Progenitor cell of endocrine pancreas (in vitro differentiated cells): Measurements from ENCODE around the gene STXBP2. TPM values are rescaled to one million over a fixed set of nuclear protein-coding genes. Genes with fewer than 3 reads are reported as not detected.
A peak's percentile ranks its signal among the peaks of the same experiment; 100 is the strongest.

Experiments used
- DNase-seq: peaks from one replicate; pipeline ENCODE4 v3.0.0; 2021; ENCODE audit warnings: low spot score; ENCODE audit not compliant: unreplicated experiment
- H3K27ac Mint-ChIP-seq: 2 replicates; pipeline ENCODE4 v1.8.0; 2021; ENCODE audit warnings: mild to moderate bottlenecking, moderate library complexity, mixed read lengths
- H3K27me3 Mint-ChIP-seq: 2 replicates; pipeline ENCODE4 v1.8.0; 2021; ENCODE audit warnings: mixed read lengths
- H3K36me3 Mint-ChIP-seq: 2 replicates; pipeline ENCODE4 v1.8.0; 2022; ENCODE audit warnings: mixed read lengths; ENCODE audit not compliant: insufficient read depth
- H3K4me1 Mint-ChIP-seq: 2 replicates; pipeline ENCODE4 v1.8.0; 2021; ENCODE audit warnings: low read depth, mixed read lengths
- H3K4me3 Mint-ChIP-seq: 2 replicates; pipeline ENCODE4 v1.8.0; 2021; ENCODE audit warnings: low read depth, mild to moderate bottlenecking, moderate library complexity, mixed read lengths
- H3K9me3 Mint-ChIP-seq: 2 replicates; pipeline ENCODE4 v1.8.0; 2021; ENCODE audit warnings: low read depth, mixed read lengths
- total RNA-seq: library from RNA; stranded (reverse); gene quantifications from 2 replicates; pipeline ENCODE4 v1.2.1, GENCODE V29; 2021
- TF ChIP-seq, protein P1 (sequence below): fragments of 200-600 bp; sonication (generic); IDR thresholded peaks from one replicate; pipeline ENCODE4 v1.5.0; 2021; ENCODE audit warnings: antibody characterized with exemption, mild to moderate bottlenecking; ENCODE audit not compliant: unreplicated experiment

The STXBP2 gene
- total RNA-seq, 1 donor from 2014 or later = 141 TPM

DNA sequence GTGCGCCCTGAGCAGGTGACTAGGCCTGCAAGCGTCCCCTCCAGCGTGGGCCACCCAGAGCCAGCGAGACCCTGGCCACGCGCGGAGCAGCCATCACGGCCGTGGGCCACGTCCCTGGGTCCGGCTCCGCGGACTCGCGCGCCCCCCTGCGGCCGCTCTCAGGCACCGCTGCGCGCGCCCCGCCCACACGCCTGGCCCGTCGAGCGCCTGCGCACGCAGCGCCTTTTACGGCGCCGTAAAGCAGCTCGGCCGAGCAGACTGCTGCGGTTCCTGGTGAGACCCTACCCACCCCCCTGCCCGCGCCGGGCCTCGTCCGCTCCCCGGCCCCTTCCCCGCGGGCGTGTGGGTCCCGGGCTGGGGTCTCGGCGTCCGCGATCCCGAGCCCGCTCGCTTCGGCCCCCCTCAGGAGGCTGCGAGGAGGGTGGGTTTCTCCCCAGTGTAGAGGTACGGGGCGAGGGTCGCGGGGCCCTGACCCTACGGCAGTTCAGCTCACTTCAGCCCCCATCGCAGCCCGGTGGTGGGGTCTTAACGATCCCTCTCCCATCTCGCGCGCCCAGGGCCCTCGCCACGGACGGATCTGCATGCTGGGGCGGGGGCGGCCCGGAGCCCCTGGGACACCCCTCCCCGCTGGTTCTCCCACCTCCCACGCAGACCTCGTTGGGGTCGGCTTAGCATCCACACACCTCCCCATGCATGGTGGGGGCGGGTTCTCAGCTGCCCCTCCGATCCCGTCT, 43.9 kb downstream of the STXBP2 start, which contains the start of gene TRAPPC5:
Gene TRAPPC5 (plus strand): TSS at position 228 of the 734 bp plus-strand sequence. CDS start 1,421 bp downstream, outside the sequence.
- DNase-seq = peak; percentile 87
- peaks cover 30% of the 10 kb centered on the region for H3K27me3 Mint-ChIP-seq
- H3K36me3 Mint-ChIP-seq = peaks cover 3% of the 10 kb centered on the region
- TF ChIP-seq, protein P1, sequence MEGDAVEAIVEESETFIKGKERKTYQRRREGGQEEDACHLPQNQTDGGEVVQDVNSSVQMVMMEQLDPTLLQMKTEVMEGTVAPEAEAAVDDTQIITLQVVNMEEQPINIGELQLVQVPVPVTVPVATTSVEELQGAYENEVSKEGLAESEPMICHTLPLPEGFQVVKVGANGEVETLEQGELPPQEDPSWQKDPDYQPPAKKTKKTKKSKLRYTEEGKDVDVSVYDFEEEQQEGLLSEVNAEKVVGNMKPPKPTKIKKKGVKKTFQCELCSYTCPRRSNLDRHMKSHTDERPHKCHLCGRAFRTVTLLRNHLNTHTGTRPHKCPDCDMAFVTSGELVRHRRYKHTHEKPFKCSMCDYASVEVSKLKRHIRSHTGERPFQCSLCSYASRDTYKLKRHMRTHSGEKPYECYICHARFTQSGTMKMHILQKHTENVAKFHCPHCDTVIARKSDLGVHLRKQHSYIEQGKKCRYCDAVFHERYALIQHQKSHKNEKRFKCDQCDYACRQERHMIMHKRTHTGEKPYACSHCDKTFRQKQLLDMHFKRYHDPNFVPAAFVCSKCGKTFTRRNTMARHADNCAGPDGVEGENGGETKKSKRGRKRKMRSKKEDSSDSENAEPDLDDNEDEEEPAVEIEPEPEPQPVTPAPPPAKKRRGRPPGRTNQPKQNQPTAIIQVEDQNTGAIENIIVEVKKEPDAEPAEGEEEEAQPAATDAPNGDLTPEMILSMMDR = peak; percentile 99
- H3K9me3 Mint-ChIP-seq = no peaks in the 10 kb centered on the region
- H3K4me3 Mint-ChIP-seq = peak within 1 kb of the TSS; percentile 85
- H3K4me1 Mint-ChIP-seq = peaks cover 2% of the 10 kb centered on the region
- peak within 1 kb of the TSS; percentile 45 for H3K27ac Mint-ChIP-seq

- Mint-ChIP-seq H3K27me3 (peaks cover 24% of the 10 kb centered on the region), H3K9me3 (no peaks in the 10 kb centered on the region), H3K36me3 (peaks cover 3% of the 10 kb centered on the region), H3K4me3 (peak overlapping the region; percentile 85), H3K4me1 (peaks cover 2% of the 10 kb centered on the region), H3K27ac (peak overlapping the region; percentile 83)
- DNase-seq = peak; percentile 48
- TF ChIP-seq, protein P1 = peak; percentile 47
Measured at GRCh38 chr19:7681340-7682174, 44.6 kb downstream of the STXBP2 start.

DNA sequence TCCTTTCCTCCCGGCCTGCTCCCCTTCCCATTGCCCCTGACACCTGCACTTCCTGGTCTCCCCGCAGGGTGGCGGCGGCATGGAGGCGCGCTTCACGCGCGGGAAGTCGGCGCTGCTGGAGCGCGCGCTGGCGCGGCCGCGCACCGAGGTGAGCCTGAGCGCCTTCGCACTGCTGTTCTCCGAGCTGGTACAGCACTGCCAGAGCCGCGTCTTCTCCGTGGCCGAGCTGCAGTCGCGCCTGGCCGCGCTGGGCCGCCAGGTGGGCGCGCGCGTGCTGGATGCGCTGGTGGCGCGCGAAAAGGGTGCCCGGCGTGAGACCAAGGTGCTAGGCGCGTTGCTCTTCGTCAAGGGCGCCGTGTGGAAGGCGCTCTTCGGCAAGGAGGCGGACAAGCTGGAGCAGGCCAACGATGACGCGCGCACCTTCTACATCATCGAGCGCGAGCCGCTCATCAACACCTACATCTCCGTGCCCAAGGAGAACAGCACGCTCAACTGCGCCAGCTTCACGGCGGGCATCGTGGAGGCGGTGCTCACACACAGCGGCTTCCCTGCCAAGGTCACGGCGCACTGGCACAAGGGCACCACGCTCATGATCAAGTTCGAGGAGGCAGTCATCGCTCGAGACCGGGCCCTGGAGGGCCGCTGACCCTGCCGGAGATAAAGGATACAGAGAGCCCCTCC, 45.4 kb downstream of the STXBP2 start:
- TF ChIP-seq, protein P1 = no peak
- no peak for DNase-seq
- peak overlapping the region; percentile 83 for H3K27ac Mint-ChIP-seq
- peaks cover 17% of the 10 kb centered on the region for H3K27me3 Mint-ChIP-seq
- peaks cover 2% of the 10 kb centered on the region for H3K4me1 Mint-ChIP-seq
- no peaks in the 10 kb centered on the region for H3K9me3 Mint-ChIP-seq
- peak overlapping the region; percentile 85 for H3K4me3 Mint-ChIP-seq
- peaks cover 3% of the 10 kb centered on the region for H3K36me3 Mint-ChIP-seq

- peak overlapping the region; percentile 39 for H3K27ac Mint-ChIP-seq
Measured at GRCh38 chr19:7685546-7686445, 48.9 kb downstream of the STXBP2 start.

More at GRCh38 chr19:7685546-7686445, 48.9 kb downstream of the STXBP2 start:
- Mint-ChIP-seq H3K4me3 (no peak overlapping the region), H3K27me3 (peaks cover 2% of the 10 kb centered on the region), H3K4me1 (peaks cover 2% of the 10 kb centered on the region), H3K9me3 (no peaks in the 10 kb centered on the region), H3K36me3 (peaks cover 3% of the 10 kb centered on the region)
- TF ChIP-seq, protein P1 = no peak
- DNase-seq = no peak
